Suppressor macrophage treated with lipopolysaccharide for 1 hour (primary cell): Measurements from ENCODE around the gene ESPN.
"Not testable (repeated sequence)": the region's sequence is repeated elsewhere in the genome, so short reads cannot be mapped to it uniquely, and the experiment has no call there.

Source experiments
- DNase-seq, 3 donors: peaks; one replicate each; pipeline ENCODE4 v3.0.0-alpha.2; 2020 to 2022

Gene ESPN

DNA sequence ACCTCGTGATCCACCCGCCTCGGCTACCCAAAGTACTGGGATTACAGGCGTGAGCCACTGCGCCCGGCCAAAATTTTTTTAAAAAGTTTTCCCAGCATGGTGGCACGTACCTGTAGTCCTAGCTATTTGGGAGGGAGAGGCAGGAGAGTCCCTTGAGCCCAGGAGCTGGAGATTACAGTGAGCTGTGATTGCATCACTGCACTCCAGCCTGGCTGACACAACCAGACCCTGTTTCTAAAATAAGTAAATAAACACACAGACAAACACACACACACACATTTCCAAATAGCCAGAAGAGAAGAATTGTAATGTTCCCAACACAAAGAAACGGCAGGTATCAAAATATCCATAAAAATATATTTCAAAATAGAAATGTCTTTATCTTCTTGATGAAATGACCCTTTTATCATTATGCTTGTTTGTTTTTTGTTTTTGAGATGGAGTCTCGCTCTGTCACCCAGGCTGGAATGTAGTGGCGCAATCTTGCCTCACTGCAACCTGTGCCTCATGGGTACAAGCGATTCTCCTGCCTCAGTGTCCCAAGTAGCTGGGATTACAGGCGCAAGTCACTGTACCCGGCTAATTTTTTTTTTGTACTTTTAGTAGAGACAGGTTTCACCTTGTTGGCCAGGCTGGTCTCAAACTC, 14.2 kb upstream of the ESPN start:
- no peak for DNase-seq

DNA sequence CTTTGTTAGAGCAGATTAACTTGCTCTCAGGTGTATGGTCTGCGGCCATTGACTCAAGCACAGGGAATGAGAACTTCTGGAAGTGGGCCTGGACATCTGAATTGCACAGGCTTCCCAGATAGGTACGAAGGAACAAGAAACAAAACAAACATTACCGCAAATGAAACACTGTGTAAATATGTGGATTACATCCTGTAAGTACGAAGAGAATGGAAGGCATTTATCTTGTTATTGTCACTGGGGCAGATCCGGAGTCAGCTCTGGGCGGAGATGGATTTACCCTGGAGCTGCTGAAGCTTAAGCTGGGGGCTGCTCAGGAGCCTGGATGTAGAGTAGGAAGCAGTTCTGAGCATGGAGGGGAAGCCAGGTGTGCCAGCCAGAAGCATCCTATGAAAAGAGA, 11.7 kb upstream of the ESPN start:
- no peak for DNase-seq

DNA sequence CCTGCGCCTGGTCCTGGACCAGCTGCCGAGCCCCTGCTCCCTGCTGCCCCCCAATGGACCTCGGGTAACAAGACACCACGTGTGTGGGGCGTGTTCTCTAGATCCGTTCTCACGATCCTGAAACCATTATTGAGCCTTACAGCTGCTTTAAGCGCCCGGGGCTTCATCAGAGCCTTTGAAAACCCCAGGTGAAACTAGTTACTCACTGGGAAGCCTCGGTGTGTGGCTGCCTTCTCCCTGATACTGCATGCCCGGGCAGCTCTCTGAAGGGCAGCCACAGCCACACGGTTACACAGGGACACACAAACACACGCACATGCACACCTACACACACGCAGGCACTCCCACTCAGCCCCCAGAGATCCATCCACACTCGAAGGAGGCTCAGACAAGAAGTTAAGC, 10.1 kb upstream of the ESPN start:
- DNase-seq = peak; percentile 35 to 61 (median 39)

DNA sequence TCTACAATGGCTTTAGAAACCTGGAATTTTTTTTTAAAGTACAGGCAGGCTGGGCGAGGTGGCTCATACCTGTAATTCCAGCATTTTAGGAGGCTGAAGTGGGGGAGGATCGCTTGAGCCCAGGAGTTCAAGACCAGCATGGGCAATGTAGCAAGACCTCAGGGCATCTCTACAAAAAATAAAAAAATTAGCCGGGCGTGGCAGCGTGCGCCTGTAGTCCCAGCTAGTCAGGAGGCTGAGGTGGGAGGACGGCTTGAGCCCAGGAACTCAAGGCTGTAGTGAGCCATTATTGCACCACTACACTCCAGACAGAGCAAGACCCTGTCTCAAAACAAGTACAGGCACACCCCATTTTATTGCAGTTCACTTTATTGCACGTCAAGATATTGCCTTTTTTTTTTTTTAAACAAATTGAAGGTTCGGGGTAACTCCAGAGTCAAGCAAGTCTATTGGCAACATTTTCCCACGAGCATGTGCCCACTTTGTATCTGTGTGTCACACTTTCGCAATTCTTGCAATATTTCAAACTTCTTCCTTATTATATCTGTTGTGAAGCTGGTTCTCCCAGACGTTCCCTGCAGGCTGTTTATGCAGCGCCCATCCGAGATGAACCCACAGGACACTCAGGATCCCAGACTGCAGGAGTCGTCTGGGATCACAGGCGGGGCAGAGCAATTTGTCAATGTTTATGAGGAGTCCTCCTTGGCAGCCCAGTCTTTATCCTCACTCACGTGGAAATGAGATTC, 9.5 kb upstream of the ESPN start:
- peak; percentile 64 to 81 (median 78) for DNase-seq

DNA sequence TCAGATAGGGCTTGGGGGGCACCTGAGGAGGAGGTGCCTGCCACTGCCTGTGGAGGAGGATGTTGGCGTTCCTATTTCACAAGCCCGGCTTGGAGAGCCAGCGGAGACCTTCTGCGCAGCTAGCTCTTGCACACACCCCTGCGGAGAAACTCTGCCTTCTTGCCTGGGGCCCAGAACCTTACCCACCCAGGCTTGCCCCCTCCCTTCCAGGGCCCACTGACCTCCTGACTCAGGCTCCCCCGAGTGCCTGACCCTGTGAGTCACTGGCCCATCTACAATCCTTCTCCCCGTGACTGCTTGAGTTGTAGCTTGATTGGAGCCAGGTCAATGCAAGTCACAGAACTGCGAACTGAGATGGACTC, 8.3 kb upstream of the ESPN start:
- DNase-seq = no peak

DNA sequence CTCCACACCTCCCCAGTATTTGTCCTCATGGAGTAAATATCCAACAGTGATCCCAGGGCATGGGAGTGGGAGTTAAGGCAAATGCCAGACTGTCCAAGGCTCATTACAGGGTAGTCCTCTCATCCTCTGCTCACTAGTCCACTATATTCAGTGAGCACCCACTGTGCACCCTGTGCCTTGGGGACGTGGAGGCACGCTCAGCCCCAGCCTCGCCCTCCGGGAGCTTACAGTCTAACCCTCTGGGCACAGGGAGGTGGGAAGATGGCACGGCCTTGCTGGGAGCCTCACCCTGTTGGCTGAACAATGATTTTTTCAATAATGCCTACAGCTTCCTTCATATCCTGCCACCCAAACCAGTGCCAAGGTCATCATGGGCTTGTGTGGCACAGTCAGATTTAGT, 7.7 kb upstream of the ESPN start:
- DNase-seq = no peak

DNA sequence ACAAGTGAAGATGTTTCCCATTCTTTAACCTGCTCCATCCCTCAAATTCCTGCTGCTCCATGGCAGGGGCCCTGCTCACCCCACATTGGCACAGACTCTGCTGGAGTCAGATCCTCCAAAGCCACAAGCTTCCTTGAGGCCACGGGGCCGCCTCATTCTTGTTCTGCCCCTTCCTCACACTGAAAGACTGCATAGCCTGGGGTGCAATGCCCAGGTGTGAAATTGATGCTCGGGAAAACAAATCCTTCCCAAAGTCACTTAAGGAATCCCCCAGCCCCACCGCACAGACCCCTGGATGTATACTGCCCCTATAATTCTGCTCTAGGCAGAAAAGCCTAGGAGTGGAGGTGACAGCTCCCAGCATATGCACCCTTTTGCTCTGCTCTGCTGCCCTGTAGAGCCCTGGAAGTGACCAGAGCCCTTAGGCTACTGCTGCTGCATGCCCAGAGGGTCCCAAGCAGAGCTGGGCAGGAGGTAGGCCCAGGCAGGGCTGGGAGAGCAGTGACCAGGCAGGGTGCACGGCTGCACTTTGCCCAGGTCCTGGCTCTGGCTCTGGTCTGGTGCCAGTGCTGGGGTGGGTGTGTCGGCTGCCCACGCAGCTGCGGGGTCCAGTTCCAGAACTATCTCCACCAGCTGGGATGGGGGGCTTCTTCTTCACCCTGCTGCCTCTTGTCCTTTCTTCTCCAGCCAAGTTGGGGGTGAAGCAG, 6.5 kb upstream of the ESPN start:
- no peak for DNase-seq

DNA sequence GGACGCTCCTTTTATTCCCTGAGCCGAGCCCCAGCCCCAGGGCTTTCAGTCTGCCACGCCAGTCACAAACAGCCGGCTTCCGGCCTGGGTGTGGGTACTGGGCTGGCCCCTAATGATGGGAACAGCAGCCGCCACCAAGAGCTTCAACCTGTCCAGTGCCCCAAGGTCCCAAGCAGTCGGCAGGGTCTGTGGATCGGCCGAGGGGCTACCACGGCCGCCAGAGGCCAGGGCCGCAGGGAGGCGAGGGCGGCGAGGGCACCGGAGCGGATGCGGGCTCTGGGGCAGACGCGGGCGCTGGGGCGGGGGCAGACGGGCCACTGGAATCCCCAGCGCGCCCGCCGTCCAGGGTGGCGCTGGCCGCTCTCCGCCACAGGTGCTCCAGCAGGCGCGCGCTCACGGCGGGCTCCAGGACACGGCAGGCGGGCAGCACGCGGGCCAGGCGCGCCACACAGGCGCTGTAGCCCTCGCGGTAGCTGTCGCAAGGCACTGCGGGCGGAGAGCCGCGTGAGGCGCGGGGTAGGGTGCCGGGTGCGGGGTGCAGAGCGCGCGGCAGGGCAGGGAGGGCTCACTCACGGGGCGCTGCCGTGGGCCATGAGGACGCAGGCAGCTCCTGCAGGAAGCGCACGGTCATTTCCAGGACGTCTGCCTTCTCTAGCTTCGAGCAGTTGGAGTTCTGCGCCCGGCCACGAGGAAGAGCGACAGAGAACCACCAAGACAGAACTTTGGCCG, 5.7 kb upstream of the ESPN start:
- DNase-seq = no peak

DNA sequence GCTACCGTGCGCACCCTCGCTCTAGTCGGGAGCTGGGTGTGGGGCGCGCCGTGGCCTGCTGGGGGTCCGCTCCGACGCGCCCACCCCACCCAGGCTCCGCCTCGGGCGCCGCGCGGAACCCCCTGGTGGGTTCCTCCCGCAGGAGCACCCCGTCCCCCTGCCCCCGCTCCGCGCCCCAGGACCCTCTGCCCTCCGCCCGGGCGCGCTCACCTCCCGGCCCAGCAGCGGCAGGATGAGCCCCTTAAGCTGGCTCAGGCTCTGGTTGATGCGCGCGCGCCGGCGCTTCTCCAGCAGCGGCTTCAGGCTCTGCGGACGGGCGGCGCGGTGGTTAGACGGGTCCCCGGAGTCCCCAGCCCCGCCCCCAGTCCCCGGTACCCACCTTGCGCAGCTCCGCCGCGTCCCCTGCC, 5.2 kb upstream of the ESPN start:
- DNase-seq = no peak

DNA sequence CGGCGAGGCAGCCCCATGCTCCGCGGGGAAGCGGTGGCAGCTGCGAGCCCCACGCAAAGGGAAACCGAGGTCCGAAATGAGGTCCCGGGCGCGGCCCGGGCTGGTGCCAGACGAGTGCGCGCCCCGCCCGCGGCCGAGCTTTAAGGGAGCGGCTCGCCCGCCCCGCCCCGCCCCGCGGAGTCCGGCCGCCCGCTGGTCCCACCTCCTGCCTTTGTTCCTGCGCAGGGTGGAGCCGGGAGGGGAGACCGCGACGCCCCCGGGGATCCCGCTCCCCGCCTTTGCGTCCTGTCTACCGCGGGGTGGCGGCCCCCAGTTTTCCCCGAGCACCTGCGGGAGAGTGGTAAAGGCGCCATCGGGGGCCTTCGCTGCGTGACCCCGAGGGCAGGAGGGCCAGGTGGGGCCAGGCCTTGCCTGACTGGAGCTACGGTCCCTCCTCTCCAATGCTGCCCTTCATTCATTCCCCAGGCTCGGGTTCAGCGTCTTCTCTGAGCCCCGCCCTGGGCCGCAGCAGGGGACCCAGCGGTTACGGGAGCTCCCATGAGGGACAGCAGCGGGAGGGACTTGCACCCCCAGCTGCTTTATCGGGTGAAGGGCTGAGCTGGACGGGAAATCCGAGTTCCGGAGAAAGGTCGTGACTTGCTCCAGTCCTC, 4.6 kb upstream of the ESPN start, which contains the start of gene HES2:
TSS of gene HES2 (minus strand) at position 116 of the 650 bp plus-strand sequence. CDS start at position 17, 99 bp downstream.
- DNase-seq = peak in 1 of 3 donors; percentile 55

DNA sequence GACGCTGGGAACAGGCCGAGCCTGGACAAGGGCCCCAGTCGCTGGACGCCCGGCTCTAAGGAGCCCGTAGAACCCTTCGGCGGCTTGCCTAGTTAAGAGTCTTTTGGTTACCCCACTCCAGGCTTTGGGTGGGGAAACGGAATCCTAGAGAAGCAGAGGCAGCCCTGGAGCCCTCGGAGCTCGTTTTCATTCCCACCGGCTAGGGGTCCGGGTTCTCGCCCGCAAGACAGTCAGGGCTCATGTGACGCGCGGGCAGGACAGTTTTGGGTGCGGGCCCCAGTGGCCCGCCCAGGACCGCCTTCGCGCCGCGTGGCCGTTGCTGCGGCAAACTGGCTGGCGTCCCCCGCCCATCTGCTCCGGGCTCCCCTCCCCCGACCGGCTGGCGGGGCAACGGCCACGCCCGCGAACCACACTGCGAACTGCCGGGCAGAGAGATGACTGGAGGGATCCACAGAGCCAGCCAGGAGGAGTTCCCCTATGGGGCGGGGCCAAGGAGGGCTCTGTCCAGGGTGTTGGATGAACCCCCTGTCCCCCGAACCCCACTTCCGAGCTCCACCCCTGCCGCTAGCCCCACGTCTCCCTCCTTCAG, 4.0 kb upstream of the ESPN start:
- DNase-seq = peak in 1 of 3 donors; percentile 39

DNA sequence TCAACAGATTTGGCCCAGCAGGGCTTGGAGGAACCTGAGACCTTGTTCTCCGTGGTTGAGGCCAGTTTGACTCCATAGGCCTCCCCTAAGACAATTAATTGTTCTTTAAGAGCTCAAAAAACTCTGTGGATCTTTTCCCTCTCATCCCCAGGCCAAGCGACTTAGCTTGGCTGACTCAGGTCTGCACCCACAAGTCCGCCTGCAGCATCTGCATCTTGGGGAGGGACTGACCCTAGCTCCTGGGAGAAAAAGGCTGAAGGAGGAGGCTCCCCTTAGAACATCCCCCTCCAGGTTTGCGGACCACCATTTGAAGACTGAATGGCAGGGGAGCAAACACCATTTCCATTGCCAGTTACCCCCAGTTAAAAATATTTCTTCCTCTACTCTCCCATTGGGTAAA, 3.3 kb upstream of the ESPN start:
- no peak for DNase-seq

DNA sequence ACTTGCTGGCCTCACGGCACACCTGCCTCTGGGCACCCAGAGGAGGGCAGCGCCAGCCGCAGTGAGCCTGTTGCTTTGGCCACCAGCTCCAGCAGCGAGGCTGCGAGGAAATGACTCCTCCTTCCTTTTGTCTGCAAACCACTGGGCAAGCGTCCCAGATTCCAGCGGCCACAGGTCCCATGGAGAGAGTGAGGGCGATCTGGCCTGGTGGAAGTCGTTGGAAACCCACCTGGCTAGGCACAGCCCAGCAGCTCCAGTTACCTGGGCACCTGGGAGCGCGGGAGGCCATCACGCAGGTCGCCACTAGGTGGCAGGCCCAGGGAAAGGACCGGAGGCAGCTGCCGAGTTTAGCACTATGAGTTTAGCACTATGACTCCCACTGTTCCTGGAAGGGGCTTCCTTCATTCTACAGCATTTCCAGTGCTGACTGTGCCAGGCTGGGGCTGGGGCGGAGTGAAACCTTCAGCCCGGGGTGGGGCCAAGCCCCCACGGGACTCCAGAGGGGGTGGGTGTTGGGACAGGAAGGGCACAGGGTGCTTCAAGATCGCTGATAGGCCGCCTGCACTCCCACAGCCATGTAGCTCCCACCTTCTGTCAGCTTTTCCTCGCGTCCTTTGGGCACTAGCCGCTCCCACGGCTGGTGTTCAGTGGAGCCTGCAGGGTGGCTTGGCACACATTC, 1.1 kb upstream of the ESPN start:
- peak; percentile 22 to 50 (median 43) for DNase-seq

DNA sequence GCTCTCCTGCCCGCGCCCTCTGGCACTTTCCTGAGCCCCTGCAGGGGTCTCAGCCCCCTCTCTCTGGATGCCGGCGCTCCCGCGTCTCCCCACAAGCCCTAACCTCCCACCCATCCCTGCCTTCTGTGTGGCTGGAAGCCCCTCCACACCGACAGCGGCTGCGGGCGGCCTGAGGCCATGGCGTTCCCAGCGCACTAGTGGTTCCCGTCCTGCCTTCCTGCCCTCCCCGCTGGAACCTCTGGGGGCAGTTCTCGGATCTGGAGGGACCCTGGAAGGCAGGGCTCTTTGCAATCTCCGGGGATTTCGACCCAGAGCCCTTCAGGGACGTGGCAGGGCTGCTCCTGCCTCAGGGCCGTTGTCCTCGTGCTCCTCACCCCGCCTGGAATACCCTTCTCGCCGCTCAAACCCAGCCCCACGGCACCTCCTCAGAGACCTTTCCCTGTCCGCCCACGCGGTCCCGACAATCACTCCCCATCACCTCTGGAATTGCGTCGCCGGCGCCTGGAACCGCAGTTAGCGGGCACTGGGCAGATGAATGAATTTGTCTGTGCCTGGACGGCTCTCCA, 493 bp upstream of the ESPN start:
- no peak for DNase-seq

DNA sequence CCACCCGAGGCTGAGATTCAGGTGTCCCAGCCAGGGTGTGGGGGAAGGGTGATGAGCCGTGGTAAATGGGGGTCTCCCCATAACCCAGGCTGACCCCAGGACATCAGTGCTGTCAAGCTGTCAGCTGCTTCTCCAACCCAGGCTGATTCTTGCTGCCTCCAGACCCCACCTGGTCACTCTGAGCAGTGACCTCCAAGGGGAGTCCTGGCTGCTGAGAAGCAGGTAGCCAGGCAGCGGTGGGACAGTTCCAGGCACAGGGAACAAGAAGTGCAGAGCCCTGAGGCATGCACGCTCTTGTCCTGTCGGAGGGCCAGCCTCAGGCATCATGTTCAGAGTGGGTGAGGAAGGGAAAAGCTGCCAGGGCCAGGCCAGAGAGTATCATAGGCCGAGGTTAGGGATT, 1.1 kb downstream of the ESPN start:
- no peak for DNase-seq

DNA sequence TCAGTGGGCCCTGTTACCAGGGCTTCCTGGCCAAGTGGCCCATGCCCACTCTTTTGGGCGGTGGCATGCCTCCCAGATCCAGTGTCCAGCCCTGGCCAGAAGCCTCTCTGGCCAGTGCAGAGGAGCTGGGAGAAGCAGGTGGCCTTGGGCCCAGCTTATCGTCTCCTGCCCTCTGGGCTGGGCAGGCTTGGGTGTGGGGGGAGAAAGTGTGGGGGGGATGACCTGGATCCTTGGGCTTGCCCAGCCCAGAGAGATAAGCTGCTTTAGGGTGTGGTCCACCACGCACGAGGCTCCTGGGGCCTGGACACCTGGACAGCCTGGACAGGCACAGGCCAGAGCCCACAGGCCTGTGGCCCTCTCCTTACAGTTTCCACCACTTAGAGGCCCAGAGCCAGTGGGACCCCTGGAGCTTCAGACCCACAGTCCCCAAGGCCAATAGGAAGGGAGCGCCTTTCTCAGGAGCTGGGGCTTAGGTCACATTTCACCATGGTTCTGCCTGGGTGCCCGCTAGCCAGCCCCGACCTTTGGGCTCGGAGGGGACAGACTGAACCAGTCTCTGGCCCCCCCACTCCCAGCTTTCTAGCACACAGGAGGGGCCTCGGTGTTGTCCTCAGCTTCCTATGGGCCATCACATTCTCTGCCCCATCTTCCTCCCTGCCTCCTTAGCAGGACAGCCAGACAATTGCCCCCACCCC, 1.8 kb downstream of the ESPN start:
- DNase-seq = no peak

DNA sequence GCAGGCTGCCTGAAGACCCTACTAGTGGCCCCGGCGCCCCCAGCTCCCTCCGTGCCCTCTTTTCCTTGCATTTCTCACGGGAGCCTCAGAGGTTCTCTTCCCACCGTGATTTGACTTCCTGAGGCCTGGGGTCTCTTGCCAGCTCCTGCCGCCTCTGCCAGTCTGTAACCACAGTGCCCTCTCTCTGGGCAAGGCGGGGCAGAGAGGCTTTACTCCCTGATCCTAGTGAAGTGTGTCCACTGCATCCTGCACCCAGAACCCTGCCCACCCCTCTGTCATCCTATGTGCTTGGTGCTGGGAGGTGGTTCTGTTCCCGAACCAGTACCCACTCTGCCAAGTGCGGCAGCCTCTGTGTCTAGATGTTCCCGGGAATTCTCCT, 2.4 kb downstream of the ESPN start:
- no peak for DNase-seq

DNA sequence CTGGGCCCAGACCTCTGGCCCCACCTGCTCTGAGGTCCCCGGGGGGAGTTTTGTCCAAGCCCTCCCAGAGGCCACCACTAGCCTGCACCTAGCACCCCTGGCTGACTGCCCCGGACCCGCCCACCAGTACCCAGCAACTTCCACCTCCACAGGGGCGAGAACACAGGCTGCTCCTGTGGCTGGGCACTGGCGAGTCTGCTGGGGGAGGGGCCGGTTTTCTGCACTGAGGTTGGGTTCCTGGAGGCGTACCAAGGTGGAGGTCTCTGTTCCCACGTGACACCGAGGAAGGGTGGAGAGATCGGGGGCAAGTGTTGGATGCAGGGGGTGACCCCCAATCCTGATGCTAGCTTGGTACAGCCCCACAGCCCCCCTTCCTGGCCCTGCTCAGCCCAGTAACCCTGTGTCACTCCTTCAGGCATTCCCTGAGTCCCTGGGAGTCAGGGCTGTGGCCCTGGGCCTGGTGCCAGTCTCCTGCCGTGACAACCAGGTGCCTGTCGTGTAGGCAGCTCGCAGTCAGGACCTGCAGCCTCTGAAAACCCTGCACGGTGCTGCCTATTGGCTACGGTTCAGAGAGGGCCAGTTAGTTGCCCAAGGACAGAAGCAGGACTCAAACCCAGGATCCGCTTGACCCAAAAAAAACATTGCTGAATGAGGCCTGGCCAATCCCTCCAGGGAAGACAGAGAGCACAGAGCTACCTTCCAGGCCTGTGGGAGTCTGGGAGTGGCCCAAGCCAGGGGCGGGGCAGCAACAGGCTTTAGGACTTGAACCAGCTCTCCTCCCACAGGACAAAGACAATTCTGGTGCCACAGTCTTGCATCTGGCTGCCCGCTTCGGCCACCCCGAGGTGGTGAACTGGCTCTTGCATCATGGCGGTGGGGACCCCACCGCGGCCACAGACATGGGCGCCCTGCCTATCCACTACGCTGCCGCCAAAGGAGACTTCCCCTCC, 3.1 kb downstream of the ESPN start:
- DNase-seq = no peak

DNA sequence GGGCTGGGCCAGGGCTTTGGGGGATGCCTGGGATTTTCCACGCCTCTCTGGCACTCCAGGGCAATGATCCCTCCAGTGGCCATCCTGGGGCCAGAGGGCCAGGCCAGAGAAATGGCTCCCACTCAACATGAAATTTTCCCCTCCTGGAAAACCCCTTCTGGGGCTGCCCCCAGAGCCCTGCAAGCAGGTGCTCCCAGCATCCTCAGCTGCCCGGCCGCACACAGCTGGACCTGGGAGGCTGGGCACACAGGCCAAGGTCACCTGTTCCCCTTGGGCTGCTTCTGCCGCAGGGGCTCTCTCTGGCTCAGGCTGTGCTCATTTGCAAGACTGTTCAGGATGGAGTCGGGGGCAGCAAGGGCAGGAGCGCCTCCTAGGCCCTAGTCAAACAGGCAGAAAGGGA, 3.9 kb downstream of the ESPN start:
- DNase-seq = not testable (repeated sequence)
